Cardiac septum (tissue), 1 donor: ENCODE measurements around the gene CCDC51. TPM values are rescaled to one million over a fixed set of nuclear protein-coding genes. Genes with fewer than 3 reads are reported as not detected.
"Not testable (repeated sequence)": the region's sequence is repeated elsewhere in the genome, so short reads cannot be mapped to it uniquely, and the experiment has no call there.

Source experiments
- DNase-seq: peaks from one replicate; pipeline ENCODE4 v3.0.0-alpha.2; 2020; ENCODE audit warnings: low spot score
- intact Hi-C: fragments of 100-400 bp; cut with DNase I; formaldehyde crosslinking; loops from one replicate; pipeline ENCODE4 v1.14.0; 2022
- total RNA-seq: library from RNA; stranded (reverse); fragmentation: NEBNext Ultra II Directional; extraction: Animal tissue kit (Norgen Biotek cat#: 25700); gene quantifications from one replicate; pipeline ENCODE4 v1.2.1, GENCODE V29; 2021
- donor health status: DM: no; HTN: no; CAD: no.

The CCDC51 gene
- total RNA-seq, 1 donor from 2014 or later, result 8.9 TPM

DNA sequence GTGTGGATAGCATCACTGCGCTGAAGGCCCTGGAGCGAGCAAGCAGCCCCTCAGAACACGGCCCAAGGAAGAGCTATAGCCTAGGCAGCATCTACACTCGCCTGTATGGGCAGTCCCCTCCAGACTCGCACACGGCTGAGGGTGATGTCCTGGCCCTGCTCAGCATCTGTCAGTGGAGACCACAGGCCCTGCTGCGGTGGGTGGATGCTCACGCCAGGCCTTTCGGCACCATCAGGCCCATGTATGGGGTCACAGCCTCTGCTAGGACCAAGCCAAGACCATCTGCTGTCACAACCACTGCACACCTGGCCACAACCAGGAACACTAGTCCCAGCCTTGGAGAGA, 27.2 kb upstream of the CCDC51 start:
- intact Hi-C loops, result no loop called here
- DNase-seq, result no peak

- intact Hi-C loops, result loop anchor here (1.0 kb wide), 1 partner anchor 38 kb away; the partner anchor contains the start of gene SHISA5
- no peak for DNase-seq
Observed at GRCh38 chr3:48466386-48467109, 26.6 kb upstream of the CCDC51 start.

DNA sequence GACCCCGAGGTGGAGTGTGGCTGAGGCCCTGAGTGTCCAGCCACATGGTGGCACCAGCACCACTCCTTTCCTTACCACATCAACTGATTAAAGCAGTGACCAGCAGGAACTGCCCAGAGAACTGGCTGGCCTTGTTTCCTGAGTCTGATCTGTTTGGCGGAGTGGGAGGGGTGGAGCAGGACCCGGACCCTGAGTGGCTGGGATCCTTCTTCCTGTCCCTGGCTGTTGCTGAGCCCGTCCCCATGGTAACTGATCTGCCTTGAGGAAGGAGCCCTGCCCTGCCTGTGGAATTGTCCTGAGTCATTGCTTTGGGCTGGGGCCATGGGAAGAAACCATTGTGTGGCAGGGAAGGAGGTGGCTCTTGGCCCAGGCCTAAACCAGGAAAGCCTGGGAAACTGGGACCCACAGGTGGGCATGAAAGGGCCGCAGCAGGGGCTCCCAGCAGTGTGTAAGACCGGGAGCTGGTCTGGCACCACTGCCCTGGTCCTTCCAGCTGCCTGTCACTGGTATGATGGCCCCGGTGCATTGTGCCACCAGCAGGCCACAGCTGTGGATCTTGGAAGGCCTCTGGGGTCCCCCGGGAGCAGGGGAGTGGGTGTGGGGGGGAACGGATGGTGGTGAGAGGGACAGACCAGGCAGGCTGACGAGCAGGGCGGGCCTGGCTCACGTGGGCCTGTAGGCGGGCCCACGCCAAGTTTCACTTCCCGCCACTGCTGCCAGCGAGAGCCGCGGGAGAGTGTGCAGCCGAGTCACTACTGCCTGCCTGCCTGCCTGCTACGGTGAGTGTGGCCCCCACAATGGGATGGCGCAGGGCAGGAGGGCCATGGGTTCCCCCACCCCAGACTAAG, 25.8 kb upstream of the CCDC51 start:
- intact Hi-C loops, result loop anchor here (1.0 kb wide), 2 partner anchors 39 to 83 kb away; partner anchors contain the start of gene SHISA5
- DNase-seq, result peak; percentile 97

- no peak for DNase-seq
- intact Hi-C loops, result loop anchor here (1.0 kb wide), 1 partner anchor 83 kb away; no protein-coding TSS in a partner anchor
Observed at GRCh38 chr3:48465237-48465530, 25.3 kb upstream of the CCDC51 start.

DNA sequence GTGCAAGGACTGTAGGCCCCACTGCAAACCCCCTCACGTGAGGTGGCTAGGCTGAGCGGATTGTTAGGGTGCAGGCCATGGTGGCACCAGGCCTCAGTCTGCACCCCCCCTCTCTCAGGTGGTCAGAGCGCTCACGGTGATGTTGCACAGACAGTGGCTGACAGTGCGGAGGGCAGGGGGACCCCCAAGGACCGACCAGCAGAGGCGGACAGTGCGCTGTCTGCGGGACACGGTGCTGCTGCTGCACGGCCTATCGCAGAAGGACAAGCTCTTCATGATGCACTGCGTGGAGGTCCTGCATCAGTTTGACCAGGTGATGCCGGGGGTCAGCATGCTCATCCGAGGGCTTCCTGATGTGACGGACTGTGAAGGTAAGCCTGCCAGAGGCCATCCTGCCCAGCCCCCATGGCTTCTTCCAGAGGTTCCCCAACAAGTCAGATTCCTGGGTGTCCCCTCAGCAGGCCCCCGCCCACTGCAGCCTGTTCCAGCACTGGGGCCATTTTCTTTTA, 24.8 kb upstream of the CCDC51 start:
- intact Hi-C loops, result loop anchor here (1.0 kb wide), 1 partner anchor 84 kb away; no protein-coding TSS in a partner anchor
- DNase-seq, result no peak

- no peak for DNase-seq
- intact Hi-C loops, result no loop called here
Observed at GRCh38 chr3:48463703-48464102, 23.8 kb upstream of the CCDC51 start.

- DNase-seq, intact Hi-C loops: not testable (repeated sequence)
Observed at GRCh38 chr3:48461767-48462166, 21.8 kb upstream of the CCDC51 start.

GRCh38 chr3:48460517-48460902, 20.6 kb upstream of the CCDC51 start:
- no peak for DNase-seq
- intact Hi-C loops, result no loop called here

GRCh38 chr3:48459773-48460516, 20.0 kb upstream of the CCDC51 start:
- no peak for DNase-seq
- intact Hi-C loops, result no loop called here

- no peak for DNase-seq
- intact Hi-C loops, result no loop called here
Observed at GRCh38 chr3:48459331-48459730, 19.4 kb upstream of the CCDC51 start.

- no peak for DNase-seq
- intact Hi-C loops, result no loop called here
Observed at GRCh38 chr3:48456456-48456855, 16.5 kb upstream of the CCDC51 start.

DNA sequence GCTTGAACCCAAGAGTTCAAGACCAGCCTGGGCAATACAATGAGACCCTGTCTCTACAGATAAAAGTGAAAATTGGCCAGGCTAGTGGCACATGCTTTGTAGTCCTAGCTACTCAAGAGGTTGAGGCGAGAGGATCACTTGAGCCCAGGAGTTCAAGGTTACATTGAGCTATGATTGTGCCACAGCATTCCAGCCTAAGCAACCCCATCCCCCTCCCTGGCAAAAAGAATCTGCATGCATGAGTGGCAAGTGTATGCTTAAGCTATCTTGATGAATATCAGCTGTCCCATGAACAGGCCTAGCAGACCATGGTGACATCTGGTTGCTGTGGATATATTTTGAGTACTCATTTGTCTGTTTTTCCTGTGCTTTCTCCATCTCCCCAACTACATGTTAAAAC, 11.4 kb upstream of the CCDC51 start:
- intact Hi-C loops, result no loop called here
- DNase-seq, result no peak

- DNase-seq, result peak; percentile 95
- intact Hi-C loops, result no loop called here
Observed at GRCh38 chr3:48446425-48447193, 6.7 kb upstream of the CCDC51 start, which contains the start of gene ATRIP. ATRIP (plus strand) TSS chr3:48446737; CDS start chr3:48446846, 109 bp downstream.

DNA sequence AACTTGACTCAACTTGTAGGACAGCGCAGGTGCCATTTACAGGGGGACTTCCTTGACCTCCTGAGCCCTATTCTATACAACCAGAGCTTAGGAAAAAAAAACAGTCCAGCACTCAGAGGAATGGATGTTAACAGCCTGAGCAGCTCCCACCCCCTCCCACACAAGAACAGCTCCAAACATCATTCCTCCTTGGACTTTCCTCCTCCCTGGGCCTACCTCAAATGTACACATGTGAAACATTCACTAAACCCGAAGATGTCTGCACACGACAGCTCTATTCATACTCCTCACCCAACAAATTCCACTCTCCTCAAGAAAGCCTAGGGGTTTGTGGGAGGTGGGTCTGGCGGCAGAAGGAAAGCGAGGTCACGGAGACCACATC, 6.1 kb upstream of the CCDC51 start:
- DNase-seq, result no peak
- intact Hi-C loops, result no loop called here

- no peak for DNase-seq
- intact Hi-C loops, result no loop called here
Observed at GRCh38 chr3:48445277-48445882, 5.5 kb upstream of the CCDC51 start.

- no peak for DNase-seq
- intact Hi-C loops, result no loop called here
Observed at GRCh38 chr3:48441940-48442339, 2.0 kb upstream of the CCDC51 start.

GRCh38 chr3:48440590-48440958, 655 bp upstream of the CCDC51 start:
- intact Hi-C loops, result no loop called here
- DNase-seq, result no peak

DNA sequence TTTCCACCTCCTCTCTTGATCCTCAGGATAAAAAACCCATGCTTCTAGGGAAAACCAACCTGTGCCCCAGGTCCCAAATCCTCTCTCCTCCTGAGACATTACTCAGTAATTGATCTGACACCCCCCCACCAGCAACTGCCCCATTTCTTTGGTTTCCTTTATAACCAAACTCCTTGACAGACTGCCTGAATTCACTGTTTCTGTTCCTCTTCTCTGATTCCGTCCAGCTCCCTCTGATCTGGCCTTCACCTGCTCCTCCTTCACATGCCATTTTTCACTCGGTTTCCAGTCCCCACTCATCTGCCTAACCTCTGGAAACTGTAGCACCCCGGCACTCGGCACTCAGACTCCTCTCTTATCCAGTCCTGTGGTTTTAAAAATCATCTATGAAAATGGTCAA, 2.1 kb downstream of the CCDC51 start:
- intact Hi-C loops, result loop anchor here (2.0 to 5.0 kb wide), 2 partner anchors 165 to 206 kb away; no protein-coding TSS in a partner anchor
- DNase-seq, result no peak

DNA sequence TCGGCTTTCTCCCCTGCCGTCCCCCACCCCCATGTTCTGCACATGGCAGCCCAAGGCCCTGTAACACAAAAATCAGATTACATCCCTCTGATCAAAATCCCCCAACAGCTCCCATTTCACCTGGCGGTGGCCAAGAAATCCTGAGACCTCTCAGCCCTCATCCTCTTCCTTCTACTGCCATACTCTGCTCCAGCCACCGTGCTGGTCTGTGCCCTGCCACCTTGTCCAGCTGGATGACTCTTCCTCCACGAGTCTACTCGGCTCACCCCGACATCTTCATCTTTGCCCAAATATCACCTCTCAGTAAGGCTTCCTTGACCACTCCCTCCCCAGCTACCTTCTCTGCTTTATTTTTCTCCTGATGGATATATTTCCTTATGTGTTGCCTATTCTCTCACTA, 3.1 kb downstream of the CCDC51 start:
- intact Hi-C loops, result loop anchor here (1.0 to 5.0 kb wide), 3 partner anchors 36 to 205 kb away; no protein-coding TSS in a partner anchor
- no peak for DNase-seq
